GM18526 (cell line): ENCODE results near the gene UBA6.

Source experiments
- POLR2A ChIP-seq: IDR thresholded peaks from 3 replicates; pipeline ENCODE4 v1.6.1; 2011; ENCODE audit not compliant: insufficient read length; ENCODE audit errors: extremely low read depth

The UBA6 gene

GRCh38 chr4:67580577-67580976, 120.4 kb downstream of the UBA6 start:
- TF ChIP-seq POLR2A, result no peak

- TF ChIP-seq POLR2A, result no peak
Observed at GRCh38 chr4:67576538-67576937, 124.4 kb downstream of the UBA6 start.

DNA sequence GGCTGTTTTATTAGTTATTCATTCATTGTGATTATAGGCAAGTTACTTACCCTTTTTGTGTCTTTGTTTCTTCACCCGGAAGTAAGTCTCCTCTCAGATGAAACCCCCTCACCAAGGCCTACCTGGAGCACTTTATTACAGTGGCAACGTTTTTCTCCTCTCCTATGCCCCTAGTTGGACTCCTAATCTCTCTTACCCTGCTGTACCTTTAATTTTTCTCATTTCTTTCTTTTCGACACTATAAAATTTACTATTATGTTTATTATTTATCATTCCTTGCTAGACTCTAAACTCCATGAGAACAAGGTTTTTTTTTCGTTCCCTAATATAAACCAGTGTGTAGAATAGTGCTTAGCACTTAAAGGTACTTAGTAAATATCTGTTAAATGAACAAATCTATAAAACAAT, 124.9 kb downstream of the UBA6 start:
- no peak for TF ChIP-seq POLR2A

- TF ChIP-seq POLR2A, result no peak
Observed at GRCh38 chr4:67575232-67576058, 125.5 kb downstream of the UBA6 start.

GRCh38 chr4:67573193-67573592, 127.8 kb downstream of the UBA6 start:
- TF ChIP-seq POLR2A, result no peak

DNA sequence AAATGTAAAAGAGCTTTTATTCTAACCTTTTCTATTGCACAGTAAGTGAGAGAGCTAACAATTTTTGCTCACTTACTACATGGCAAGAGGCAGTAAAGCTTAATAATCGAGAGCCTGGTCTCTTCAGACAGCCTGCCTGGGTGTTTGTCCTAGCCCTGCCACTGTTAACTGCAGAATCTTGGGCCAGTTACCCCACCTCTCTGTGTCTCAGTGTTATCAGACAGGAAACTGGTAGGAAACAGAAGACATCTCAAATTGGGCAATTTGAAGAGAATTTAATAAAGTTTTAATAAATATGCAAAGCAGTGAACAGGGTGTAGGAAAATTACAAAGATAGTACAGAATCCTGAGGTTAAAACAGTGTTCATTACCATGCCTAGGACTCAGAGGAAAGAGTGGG, 129.0 kb downstream of the UBA6 start:
- no peak for TF ChIP-seq POLR2A

- TF ChIP-seq POLR2A, result no peak
Observed at GRCh38 chr4:67570537-67570936, 130.4 kb downstream of the UBA6 start.

DNA sequence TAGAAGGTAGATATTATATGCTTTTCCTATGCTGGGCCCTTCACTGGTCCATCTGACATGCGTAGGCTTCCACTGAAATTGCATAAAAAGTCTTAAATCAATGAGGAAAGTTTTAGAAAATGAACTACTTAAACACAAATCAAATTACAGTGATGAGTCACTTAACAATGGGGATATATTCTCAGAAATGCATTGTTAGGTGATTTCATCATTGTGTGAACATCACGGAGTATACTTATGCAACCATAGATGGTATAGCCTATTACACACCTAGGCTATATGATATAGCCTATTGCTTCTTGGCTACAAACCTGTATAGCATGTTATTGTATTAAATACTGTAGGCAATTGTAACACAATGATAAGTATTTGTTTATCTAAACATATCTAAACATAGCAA, 132.1 kb downstream of the UBA6 start:
- no peak for TF ChIP-seq POLR2A

GRCh38 chr4:67566335-67566734, 134.6 kb downstream of the UBA6 start:
- no peak for TF ChIP-seq POLR2A

GRCh38 chr4:67565284-67565683, 135.7 kb downstream of the UBA6 start:
- no peak for TF ChIP-seq POLR2A
